Muscle of leg (tissue), 11 donors: ENCODE data around the gene HIVEP2. TPM values are rescaled to one million over a fixed set of nuclear protein-coding genes. Genes with fewer than 3 reads are reported as not detected.

ENCODE experiments used
- DNase-seq: peaks from one replicate; pipeline ENCODE4 v3.0.0; 2013
- H3K27ac ChIP-seq: one replicate; pipeline ENCODE4 v1.5.1; 2013; ENCODE audit warnings: mild to moderate bottlenecking, low read length, control low read depth
- H3K27me3 ChIP-seq: one replicate; pipeline ENCODE4 v1.6.1; 2013; ENCODE audit warnings: low read length; ENCODE audit not compliant: control insufficient read depth, insufficient read depth
- H3K36me3 ChIP-seq: one replicate; pipeline ENCODE4 v1.6.1; 2013; ENCODE audit warnings: low read length; ENCODE audit not compliant: control insufficient read depth, insufficient read depth
- H3K4me1 ChIP-seq: one replicate; pipeline ENCODE4 v1.6.1; 2013; ENCODE audit warnings: low read length; ENCODE audit not compliant: control insufficient read depth, insufficient read depth
- H3K4me3 ChIP-seq: one replicate; pipeline ENCODE4 v1.5.1; 2013; ENCODE audit warnings: low read length, control low read depth
- H3K9me3 ChIP-seq: replicated peaks from 2 replicates; pipeline ENCODE4 v1.6.1; 2013; ENCODE audit warnings: low read depth, low read length; ENCODE audit not compliant: control insufficient read depth
- WGBS: methylation state at CpG from one replicate; pipeline ENCODE4 v1.1.5; 2013; ENCODE audit warnings: missing lambda C conversion rate; ENCODE audit not compliant: insufficient coverage; 5-methylcytosine and 5-hydroxymethylcytosine counted together
- polyA plus RNA-seq, 8 donors: library from polyadenylated mRNA; unstranded; fragments of 120-200 nt; gene quantifications; one replicate each; pipeline versions ENCODE4 v1.2.1 to v1.2.3, GENCODE V29; 2013; ENCODE audit warnings: inconsistent platforms in 1 of 8, low replicate concordance in 1 of 8; ENCODE audit not compliant: insufficient read length in 8 of 8, insufficient read depth in 1 of 8
- total RNA-seq: library from RNA; stranded (reverse); fragments of 120-200 nt; gene quantifications from one replicate; pipeline ENCODE4 v1.2.4, GENCODE V29; 2013

The HIVEP2 gene
- total and polyA plus RNA-seq, 9 donors = 8.6 to 17.9 (median 14.8) TPM

- no peak for DNase-seq
- 67% methylated on average over 1 of the region's 2 CpGs for WGBS
- no peaks in the 10 kb centered on the region for H3K27me3 ChIP-seq
- no peaks in the 10 kb centered on the region for H3K9me3 ChIP-seq
- no peaks in the 10 kb centered on the region for H3K36me3 ChIP-seq
- H3K27ac ChIP-seq = no peak overlapping the region
- H3K4me3 ChIP-seq = no peak overlapping the region
- H3K4me1 ChIP-seq = peaks cover 7% of the 10 kb centered on the region
These were observed 76.1 kb downstream of the HIVEP2 start for GRCh38 chr6:142868917-142869316.

GRCh38 chr6:142867988-142868812 is 76.8 kb downstream of the HIVEP2 start:
- H3K4me1 ChIP-seq = peaks cover 7% of the 10 kb centered on the region
- DNase-seq = peak; percentile 54
- no peaks in the 10 kb centered on the region for H3K27me3 ChIP-seq
- H3K27ac ChIP-seq = peak overlapping the region; percentile 69
- no peaks in the 10 kb centered on the region for H3K9me3 ChIP-seq
- WGBS = 60% methylated on average over 1 of the region's 5 CpGs
- H3K4me3 ChIP-seq = no peak overlapping the region
- H3K36me3 ChIP-seq = no peaks in the 10 kb centered on the region

GRCh38 chr6:142867355-142867801 is 77.6 kb downstream of the HIVEP2 start:
- WGBS = no CpG with 5 or more reads among the region's 4 CpGs
- H3K27me3 ChIP-seq = no peaks in the 10 kb centered on the region
- peak; percentile 69 for DNase-seq
- H3K4me3 ChIP-seq = no peak overlapping the region
- H3K9me3 ChIP-seq = no peaks in the 10 kb centered on the region
- peaks cover 7% of the 10 kb centered on the region for H3K4me1 ChIP-seq
- no peaks in the 10 kb centered on the region for H3K36me3 ChIP-seq
- peak overlapping the region; percentile 69 for H3K27ac ChIP-seq

- Histone ChIP-seq H3K4me1 (no peaks in the 10 kb centered on the region), H3K27ac (no peak overlapping the region), H3K4me3 (no peak overlapping the region), H3K27me3 (no peaks in the 10 kb centered on the region), H3K9me3 (no peaks in the 10 kb centered on the region), H3K36me3 (no peaks in the 10 kb centered on the region)
- WGBS = no CpG with 5 or more reads among the region's 2 CpGs
- DNase-seq = no peak
These were observed 81.0 kb downstream of the HIVEP2 start for GRCh38 chr6:142863981-142864380.

- H3K27ac ChIP-seq = peak overlapping the region; percentile 66
- peaks cover 7% of the 10 kb centered on the region for H3K4me1 ChIP-seq
- no peak overlapping the region for H3K4me3 ChIP-seq
- WGBS = no CpG with 5 or more reads among the region's 3 CpGs
- H3K9me3 ChIP-seq = no peaks in the 10 kb centered on the region
- H3K27me3 ChIP-seq = no peaks in the 10 kb centered on the region
- no peaks in the 10 kb centered on the region for H3K36me3 ChIP-seq
- peak; percentile 56 for DNase-seq
These were observed 83.3 kb downstream of the HIVEP2 start for GRCh38 chr6:142861711-142862110.

GRCh38 chr6:142860498-142860897 is 84.5 kb downstream of the HIVEP2 start:
- H3K36me3 ChIP-seq = no peaks in the 10 kb centered on the region
- DNase-seq = no peak

GRCh38 chr6:142857796-142858555 is 87.0 kb downstream of the HIVEP2 start:
- H3K4me1 ChIP-seq = peaks cover 31% of the 10 kb centered on the region
- no peaks in the 10 kb centered on the region for H3K9me3 ChIP-seq
- no peak overlapping the region for H3K4me3 ChIP-seq
- no peaks in the 10 kb centered on the region for H3K36me3 ChIP-seq
- H3K27ac ChIP-seq = peak overlapping the region; percentile 23
- no peaks in the 10 kb centered on the region for H3K27me3 ChIP-seq
- no peak for DNase-seq
- 10% methylated on average over 2 of the region's 9 CpGs for WGBS

More at GRCh38 chr6:142860498-142860897, 84.5 kb downstream of the HIVEP2 start:
- H3K9me3 ChIP-seq = no peaks in the 10 kb centered on the region
- H3K4me1 ChIP-seq = peaks cover 11% of the 10 kb centered on the region
- peak overlapping the region; percentile 57 for H3K27ac ChIP-seq
- no peaks in the 10 kb centered on the region for H3K27me3 ChIP-seq
- WGBS = 88% methylated on average over 5 of the region's 6 CpGs
- H3K4me3 ChIP-seq = no peak overlapping the region

GRCh38 chr6:142857233-142857761 is 87.7 kb downstream of the HIVEP2 start:
- DNase-seq = no peak
- Histone ChIP-seq H3K4me3 (no peak overlapping the region), H3K27ac (peak overlapping the region; percentile 11), H3K27me3 (no peaks in the 10 kb centered on the region), H3K4me1 (peaks cover 31% of the 10 kb centered on the region), H3K9me3 (no peaks in the 10 kb centered on the region), H3K36me3 (no peaks in the 10 kb centered on the region)
- WGBS = 55% methylated on average over 4 of the region's 7 CpGs

- Histone ChIP-seq H3K4me1 (peaks cover 31% of the 10 kb centered on the region), H3K27ac (peak overlapping the region; percentile 30), H3K9me3 (no peaks in the 10 kb centered on the region), H3K27me3 (no peaks in the 10 kb centered on the region), H3K4me3 (no peak overlapping the region), H3K36me3 (no peaks in the 10 kb centered on the region)
- WGBS = no CpG with 5 or more reads among the region's 6 CpGs
- no peak for DNase-seq
These were observed 88.2 kb downstream of the HIVEP2 start for GRCh38 chr6:142856624-142857232.
